Skeletal muscle tissue (tissue), 4 donors: ENCODE data around the gene TMEM244. TPM values are rescaled to one million over a fixed set of nuclear protein-coding genes. Genes with fewer than 3 reads are reported as not detected.
"Not testable (repeated sequence)": the region's sequence is repeated elsewhere in the genome, so short reads cannot be mapped to it uniquely, and the experiment has no call there.

Source experiments
- H3K27ac ChIP-seq: one replicate; pipeline ENCODE4 v1.7.0; 2013; ENCODE audit warnings: mild to moderate bottlenecking, low read depth, low read length, inconsistent platforms
- H3K27me3 ChIP-seq, 3 donors: one replicate each; pipeline ENCODE4 v1.7.0; 2013; ENCODE audit warnings: low read length in 3 of 3; ENCODE audit not compliant: control insufficient read depth in 3 of 3, insufficient read depth in 3 of 3
- H3K36me3 ChIP-seq, 3 donors: one replicate each; pipeline ENCODE4 v1.7.0; 2013; ENCODE audit warnings: low read length in 3 of 3; ENCODE audit not compliant: control insufficient read depth in 3 of 3, insufficient read depth in 3 of 3
- H3K4me1 ChIP-seq, 3 donors: one replicate each; pipeline ENCODE4 v1.7.0; 2013; ENCODE audit warnings: low read length in 3 of 3, mild to moderate bottlenecking in 3 of 3; ENCODE audit not compliant: control insufficient read depth in 3 of 3, insufficient read depth in 3 of 3
- H3K4me3 ChIP-seq, 3 donors: one replicate each; pipeline ENCODE4 v1.7.0; 2013; ENCODE audit warnings: low read length in 3 of 3
- H3K9ac ChIP-seq, 3 donors: one replicate each; pipeline ENCODE4 v1.7.0; 2013; ENCODE audit warnings: low read length in 3 of 3, mild to moderate bottlenecking in 3 of 3, moderate library complexity in 2 of 3, low read depth in 1 of 3
- H3K9me3 ChIP-seq, 3 donors: one replicate each; pipeline ENCODE4 v1.7.0; 2013; ENCODE audit warnings: low read length in 3 of 3; ENCODE audit not compliant: control insufficient read depth in 3 of 3
- total RNA-seq: library from RNA; depleted of rRNA; stranded (reverse); fragments of >200 nt; gene quantifications from one replicate; pipeline ENCODE4 v1.2.3, GENCODE V29; 2014
- donor health status: Osteomylitis.

TMEM244 gene
- total RNA-seq, 1 donor from 2014 or later: not detected

- Histone ChIP-seq H3K9ac (no peak overlapping the region), H3K36me3 (no peaks in the 10 kb centered on the region), H3K4me3 (no peak overlapping the region), H3K4me1 (no peaks in the 10 kb centered on the region), H3K27ac (no peak overlapping the region), H3K27me3 (no peaks in the 10 kb centered on the region), H3K9me3 (no peaks in the 10 kb centered on the region)
These were observed 29.6 kb upstream of the TMEM244 start for GRCh38 chr6:129890701-129891100.

- Histone ChIP-seq H3K27me3 (no peaks in the 10 kb centered on the region), H3K4me3 (no peak overlapping the region), H3K36me3 (no peaks in the 10 kb centered on the region), H3K9me3 (no peaks in the 10 kb centered on the region), H3K27ac (no peak overlapping the region), H3K4me1 (no peaks in the 10 kb centered on the region), H3K9ac (no peak overlapping the region)
These were observed 29.0 kb upstream of the TMEM244 start for GRCh38 chr6:129890164-129890563.

DNA sequence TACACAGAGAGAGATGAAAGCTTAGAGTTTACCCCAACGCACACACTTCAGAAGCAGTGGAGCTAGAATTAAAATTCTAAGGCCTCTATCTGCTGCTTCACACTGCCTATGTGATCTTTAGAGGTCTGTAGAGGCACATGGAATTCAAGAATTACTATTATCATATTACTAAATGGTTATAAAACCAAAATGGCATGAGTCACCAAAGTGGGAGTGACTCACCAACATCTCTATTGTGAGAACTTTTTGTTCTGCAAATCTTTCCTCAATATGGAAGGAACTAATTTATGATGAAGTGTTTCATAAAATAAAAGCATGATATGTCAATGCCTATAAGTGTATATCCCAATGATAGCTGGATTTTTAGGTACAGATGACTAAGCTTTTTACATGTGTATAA, 28.5 kb upstream of the TMEM244 start:
- no peak overlapping the region for H3K4me3 ChIP-seq
- no peaks in the 10 kb centered on the region for H3K4me1 ChIP-seq
- no peak overlapping the region for H3K9ac ChIP-seq
- no peak overlapping the region for H3K27ac ChIP-seq
- H3K36me3 ChIP-seq: no peaks in the 10 kb centered on the region
- H3K9me3 ChIP-seq: no peaks in the 10 kb centered on the region
- no peaks in the 10 kb centered on the region for H3K27me3 ChIP-seq

DNA sequence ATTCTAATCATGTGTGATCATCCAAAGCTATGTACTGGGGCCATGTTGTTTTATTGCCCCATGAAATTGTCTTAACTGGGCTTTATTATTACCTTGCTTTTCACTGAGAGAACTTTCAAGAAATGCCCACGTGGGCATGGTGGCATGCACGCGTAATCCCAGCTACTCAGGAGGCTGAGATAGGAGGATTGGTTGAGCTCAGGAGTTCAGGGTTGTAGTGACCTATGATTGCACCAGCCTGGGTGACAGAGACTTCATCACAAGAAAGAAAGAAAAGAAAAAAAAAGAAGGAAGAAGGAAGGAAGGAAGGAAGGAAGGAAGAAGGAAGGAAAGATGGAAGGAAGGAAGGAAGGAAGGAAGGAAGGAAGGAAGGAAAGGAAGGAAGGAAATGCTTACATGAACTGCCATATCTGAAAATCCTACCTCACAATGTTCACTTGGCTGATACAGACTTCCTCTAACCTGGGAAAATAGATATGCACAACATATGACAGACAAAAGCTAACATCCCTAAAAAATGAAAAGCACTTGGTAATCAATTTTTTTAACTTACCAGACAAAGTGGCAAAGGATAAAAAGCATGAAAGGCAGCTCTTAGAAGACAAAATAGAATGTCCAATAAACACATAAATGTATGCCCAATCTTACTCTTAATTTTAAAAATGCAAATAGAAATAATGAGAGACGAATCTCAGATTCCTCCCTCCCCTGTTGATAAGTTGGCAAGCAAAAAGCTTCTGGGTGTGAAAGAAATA, 25.5 kb upstream of the TMEM244 start:
- H3K27ac ChIP-seq: no peak overlapping the region
- H3K36me3 ChIP-seq: no peaks in the 10 kb centered on the region
- no peaks in the 10 kb centered on the region for H3K9me3 ChIP-seq
- no peaks in the 10 kb centered on the region for H3K27me3 ChIP-seq
- no peak overlapping the region for H3K4me3 ChIP-seq
- no peaks in the 10 kb centered on the region for H3K4me1 ChIP-seq
- no peak overlapping the region for H3K9ac ChIP-seq

- no peak overlapping the region for H3K4me3 ChIP-seq
- no peaks in the 10 kb centered on the region for H3K4me1 ChIP-seq
- H3K36me3 ChIP-seq: no peaks in the 10 kb centered on the region
- H3K27me3 ChIP-seq: no peaks in the 10 kb centered on the region
- H3K9me3 ChIP-seq: no peaks in the 10 kb centered on the region
- no peak overlapping the region for H3K9ac ChIP-seq
- no peak overlapping the region for H3K27ac ChIP-seq
These were observed 23.1 kb upstream of the TMEM244 start for GRCh38 chr6:129884211-129884610.

GRCh38 chr6:129882510-129883023, 21.5 kb upstream of the TMEM244 start:
- no peaks in the 10 kb centered on the region for H3K4me1 ChIP-seq
- no peak overlapping the region for H3K4me3 ChIP-seq
- H3K27ac ChIP-seq: no peak overlapping the region
- peaks cover 0 to 2% (median 0%) of the 10 kb centered on the region in 3 donors for H3K9me3 ChIP-seq
- no peaks in the 10 kb centered on the region for H3K36me3 ChIP-seq
- H3K9ac ChIP-seq: no peak overlapping the region
- no peaks in the 10 kb centered on the region for H3K27me3 ChIP-seq

DNA sequence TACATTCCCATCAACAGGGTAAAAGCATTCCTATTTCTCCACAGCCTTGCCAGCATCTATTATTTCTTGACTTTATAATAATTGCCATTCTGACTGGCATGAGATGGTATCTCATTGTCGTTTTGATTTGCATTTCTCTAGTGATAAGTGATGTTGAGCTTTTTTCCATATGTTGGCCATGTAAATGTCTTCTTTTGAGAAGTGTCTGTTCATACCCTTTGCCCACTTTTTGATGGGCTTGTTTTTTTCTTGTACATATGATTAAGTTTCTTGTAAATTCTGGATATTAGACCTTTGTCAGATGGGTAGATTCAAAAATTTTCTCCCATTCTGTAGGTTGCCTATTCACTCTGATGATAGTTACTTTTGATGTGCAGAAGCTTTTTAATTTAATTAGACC, 16.8 kb upstream of the TMEM244 start:
- not testable (repeated sequence) for H3K36me3 ChIP-seq, H3K27me3 ChIP-seq, H3K27ac ChIP-seq, H3K9ac ChIP-seq, H3K9me3 ChIP-seq, H3K4me3 ChIP-seq, H3K4me1 ChIP-seq

GRCh38 chr6:129875610-129876520, 14.8 kb upstream of the TMEM244 start:
- Histone ChIP-seq H3K9me3 (peaks cover 0 to 2% (median 0%) of the 10 kb centered on the region in 3 donors), H3K36me3 (no peaks in the 10 kb centered on the region), H3K4me1 (no peaks in the 10 kb centered on the region), H3K27ac (no peak overlapping the region), H3K4me3 (no peak overlapping the region), H3K9ac (no peak overlapping the region), H3K27me3 (no peaks in the 10 kb centered on the region)

- H3K27ac ChIP-seq: no peak overlapping the region
- H3K9me3 ChIP-seq: peaks cover 0 to 2% (median 0%) of the 10 kb centered on the region in 3 donors
- H3K9ac ChIP-seq: no peak overlapping the region
- H3K4me1 ChIP-seq: no peaks in the 10 kb centered on the region
- no peaks in the 10 kb centered on the region for H3K27me3 ChIP-seq
- H3K36me3 ChIP-seq: no peaks in the 10 kb centered on the region
- H3K4me3 ChIP-seq: no peak overlapping the region
These were observed 13.7 kb upstream of the TMEM244 start for GRCh38 chr6:129874837-129875236.

GRCh38 chr6:129872586-129872985, 11.5 kb upstream of the TMEM244 start:
- no peak overlapping the region for H3K27ac ChIP-seq
- no peaks in the 10 kb centered on the region for H3K9me3 ChIP-seq
- H3K9ac ChIP-seq: no peak overlapping the region

More at GRCh38 chr6:129872586-129872985, 11.5 kb upstream of the TMEM244 start:
- no peaks in the 10 kb centered on the region for H3K27me3 ChIP-seq
- H3K4me3 ChIP-seq: no peak overlapping the region
- no peaks in the 10 kb centered on the region for H3K36me3 ChIP-seq
- H3K4me1 ChIP-seq: no peaks in the 10 kb centered on the region
